Measurements from ENCODE around the gene GPRIN3.
A peak's percentile ranks its signal among the peaks of the same experiment; 100 is the strongest.

GPRIN3 gene

DNA sequence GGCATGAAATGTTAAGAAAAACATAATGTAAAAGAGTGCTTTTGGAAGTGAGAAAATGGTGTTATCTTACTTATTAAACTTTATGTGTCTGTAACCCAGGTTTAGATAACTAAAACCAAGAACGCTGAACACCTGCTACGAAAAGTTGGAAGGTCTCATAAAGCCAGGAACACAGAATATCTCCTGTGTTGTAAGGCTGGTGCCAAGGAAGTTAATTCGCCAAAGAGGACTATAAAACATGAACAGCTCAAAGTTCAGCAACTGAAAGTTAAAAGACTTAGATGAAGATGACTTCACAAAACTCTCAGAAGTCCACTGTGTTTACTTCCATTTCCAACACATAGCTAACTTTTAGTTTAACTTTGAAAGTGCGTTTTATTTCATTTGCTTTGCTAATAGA is 54.3 kb downstream of the GPRIN3 start:
- DNase-seq: no peak

DNA sequence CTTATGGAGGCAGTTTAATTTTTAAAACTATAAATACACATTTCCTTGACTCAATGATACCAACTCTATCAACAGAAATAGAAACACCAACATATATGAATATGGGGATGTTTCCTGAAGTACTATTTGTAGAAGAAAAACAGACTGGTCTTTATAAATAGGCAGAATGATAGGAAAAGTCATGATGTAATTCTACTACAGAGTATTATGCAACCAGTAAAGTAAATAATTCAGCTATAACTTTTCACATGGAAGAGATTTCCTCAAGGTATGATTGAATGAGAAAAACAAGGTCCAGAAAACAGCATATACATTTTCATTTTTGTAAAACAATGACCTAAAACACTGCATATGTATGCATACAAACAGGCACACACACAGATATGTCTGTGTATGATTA is 56.2 kb downstream of the GPRIN3 start:
- no peak for DNase-seq

DNA sequence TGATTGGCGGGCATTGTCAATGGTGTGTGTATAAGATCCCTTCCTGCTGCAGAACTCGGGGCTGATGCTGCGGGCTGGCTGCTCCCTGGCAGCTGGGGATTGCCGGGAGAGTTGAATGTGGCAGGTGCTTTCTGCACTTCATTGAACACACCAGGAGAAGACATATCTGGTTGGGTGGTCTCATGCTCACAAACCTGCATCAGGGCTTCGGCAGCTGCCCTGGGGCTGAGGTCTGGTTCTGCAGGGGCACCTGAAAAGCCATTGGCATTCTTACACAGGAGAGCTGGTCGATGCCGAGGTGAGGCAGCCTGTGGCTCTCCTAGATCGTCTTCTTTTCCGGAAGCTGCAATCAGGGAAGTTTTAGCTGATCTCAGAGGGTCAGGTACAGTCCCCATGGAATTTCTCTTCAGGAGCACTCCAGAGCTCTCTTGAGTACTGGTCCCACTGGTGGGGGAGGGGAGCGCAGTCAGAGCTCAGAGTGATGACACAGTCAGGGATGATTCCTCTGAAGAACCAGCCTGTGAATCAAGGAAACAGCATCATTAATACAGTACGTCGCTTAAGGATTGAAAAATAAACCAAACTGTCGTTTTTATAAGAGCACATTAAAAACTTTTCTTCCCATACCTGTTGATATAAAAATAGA is 57.8 kb downstream of the GPRIN3 start:
- DNase-seq: no peak

DNA sequence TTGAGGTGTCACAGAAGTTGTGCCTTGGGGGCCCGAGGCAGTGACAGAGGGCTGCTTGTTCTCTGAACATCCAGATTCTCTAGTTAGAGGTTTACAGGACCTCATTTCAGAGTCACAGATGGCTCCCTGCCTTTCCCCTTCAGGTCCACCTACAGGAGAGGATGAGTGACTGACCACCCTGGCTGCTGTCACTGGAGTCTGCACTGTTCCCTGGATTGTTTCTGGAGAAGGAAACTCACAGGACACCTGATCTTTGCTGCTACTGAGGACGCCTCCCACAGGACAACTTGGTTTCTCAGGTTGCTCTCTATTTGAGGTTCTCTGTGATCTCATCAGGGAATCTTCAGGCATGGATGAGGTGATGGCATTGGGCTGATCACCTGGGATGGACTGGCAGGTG is 58.3 kb downstream of the GPRIN3 start:
- DNase-seq: no peak

DNA sequence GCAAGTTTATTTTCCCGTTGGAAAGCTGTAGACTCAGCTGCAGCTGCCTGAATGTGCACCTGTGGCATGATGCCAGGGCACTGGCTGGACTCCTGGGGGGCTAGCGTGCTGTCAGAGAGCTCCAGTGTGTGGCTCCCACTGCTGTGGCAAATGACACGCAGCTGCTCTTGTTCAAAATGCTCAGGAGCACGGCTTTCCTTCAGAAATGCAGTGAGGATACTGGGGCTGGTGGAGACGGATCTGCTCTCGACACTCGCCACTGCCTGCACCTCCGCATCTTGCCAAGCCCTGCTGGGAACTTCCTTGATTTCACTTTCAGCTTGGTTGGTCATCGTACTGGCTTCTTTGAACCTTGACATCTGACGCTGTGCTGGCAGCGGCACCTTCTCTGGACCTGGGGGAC is 58.7 kb downstream of the GPRIN3 start:
- no peak for DNase-seq

DNA sequence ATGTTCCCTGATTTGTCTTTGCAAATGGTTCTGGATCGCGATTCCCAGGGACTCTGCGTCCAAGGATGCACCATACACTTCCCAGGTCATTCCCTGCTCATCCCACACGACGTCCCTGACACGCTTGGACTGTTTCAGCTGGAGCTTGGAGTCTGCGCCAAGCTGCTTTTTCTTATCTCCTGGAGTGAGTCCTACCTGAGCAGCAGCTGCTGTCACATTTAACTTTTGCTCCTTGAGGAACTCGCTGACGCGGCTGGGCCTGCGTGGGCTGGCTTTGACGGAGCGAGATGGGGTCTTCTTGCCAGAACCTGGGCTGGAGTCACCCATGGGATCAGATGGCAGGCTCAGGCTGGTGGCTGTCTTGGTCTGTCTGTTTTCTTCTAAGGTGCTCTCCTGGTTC is 59.6 kb downstream of the GPRIN3 start:
- no peak for DNase-seq

DNA sequence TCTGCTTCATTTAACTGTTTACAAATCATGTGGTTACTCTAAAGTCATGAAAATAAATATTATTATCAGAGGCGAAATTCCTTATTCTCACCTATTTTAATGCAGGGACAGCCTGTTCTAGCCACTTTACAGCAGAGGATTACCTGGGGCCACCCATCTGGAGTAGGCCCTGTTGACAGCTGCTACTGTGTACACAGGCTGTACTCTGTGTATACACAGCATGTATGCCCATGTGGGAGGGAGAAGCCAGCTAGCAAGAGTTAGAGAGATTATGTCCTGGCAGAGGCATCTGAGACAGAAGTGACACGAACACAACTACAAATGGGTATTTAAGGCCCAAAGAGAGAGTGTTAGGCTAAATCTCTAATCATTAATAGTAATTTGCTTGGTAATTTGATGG is 62.1 kb downstream of the GPRIN3 start:
- no peak for DNase-seq

DNA sequence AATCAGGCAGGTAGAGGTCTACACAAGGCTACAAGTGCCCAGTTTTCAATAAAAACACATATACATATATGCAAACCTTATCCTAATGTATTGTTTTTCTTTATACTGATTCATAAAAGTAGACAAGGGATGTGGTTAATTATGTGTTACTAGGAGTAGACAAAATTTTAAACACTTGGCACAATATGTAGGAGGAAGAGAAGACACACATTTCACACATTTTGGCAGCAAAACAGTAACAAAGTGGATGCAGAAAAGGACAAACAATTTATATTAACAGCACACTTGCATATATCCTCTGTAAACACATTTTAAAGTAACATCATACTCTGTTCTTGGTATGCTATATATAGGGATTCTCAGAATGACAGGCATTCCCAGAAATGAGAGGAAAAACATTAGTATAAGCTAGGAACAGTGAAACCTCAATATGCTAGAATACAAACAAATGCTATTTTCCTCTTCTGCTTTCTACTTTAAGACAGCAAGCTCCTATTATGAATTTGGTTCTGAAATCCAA is 63.8 kb downstream of the GPRIN3 start:
- DNase-seq: no peak

DNA sequence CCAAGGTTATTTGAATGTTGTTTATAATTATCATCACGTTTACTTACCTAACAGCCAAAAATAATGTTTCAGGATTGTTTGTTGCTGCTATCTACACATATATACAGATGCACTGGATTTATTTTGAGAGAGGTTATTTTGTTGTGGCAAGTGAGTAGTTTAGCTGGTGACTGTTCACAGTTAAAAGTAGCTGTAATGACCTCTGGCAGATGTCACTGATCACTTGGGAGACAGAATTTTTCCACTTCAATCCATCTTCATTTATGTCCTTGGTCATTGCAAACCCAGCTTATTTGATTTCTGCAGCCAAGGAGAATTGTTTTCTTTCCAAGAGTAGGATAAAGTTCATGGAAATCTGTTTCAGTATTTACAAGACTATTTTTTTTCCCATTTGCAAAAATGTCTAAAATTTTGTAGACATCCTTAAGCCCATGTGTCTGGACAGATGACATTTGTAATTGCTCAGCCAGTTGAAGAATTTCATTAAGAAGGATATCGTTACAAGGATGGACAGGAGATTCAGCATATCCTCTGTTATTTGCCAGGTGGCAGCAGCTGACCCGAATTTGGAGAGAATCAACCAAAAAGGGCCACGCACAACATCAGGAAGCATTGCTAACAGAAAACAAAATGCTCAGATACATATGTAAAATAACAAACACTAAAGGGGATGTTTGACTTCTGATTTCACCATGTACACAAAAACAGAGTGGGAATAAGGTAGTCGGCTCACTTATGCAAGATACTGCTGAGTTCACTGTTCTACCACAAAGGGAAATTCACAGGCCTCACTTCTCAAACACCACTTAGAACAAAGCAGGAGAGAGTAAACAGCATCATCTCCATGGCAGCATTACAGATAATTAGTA is 64.5 kb downstream of the GPRIN3 start:
- no peak for DNase-seq

DNA sequence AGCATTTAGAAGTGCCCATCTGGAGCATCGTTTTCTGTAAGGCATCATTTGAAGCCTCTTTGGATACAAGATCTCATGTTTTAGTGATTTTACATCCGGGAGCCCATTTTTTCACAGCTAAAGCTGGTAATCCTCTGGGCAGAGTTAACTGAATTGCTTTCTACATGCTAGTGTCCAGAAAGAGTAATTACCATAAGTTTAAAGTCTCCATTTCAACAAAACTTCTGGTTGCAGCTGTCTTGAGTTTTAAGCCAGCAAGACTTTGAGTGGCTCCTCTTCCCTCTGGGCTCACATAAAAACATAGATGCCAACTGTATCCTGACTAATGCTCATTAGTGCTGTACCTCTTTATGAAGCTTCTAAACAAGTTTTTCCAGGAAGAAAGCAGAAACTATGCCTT is 65.4 kb downstream of the GPRIN3 start:
- DNase-seq: no peak

DNA sequence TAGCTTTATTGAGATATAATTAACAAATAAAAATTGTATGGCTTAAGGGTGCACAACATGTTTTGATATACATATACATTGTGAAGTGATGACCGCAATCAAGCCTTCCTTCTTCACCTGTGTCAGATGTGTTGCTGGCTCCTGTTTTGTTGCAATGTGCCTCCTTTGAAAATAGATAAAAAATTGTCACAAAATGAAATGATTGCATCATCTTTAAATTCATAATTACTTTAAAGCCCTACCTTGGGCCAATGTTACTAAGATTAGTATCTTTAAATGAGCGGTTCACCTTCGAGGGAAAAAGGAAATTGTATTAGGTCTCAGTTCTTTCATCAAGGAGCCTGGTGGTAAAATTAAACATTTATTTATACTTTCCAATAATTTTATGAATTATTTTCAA is 77.3 kb downstream of the GPRIN3 start:
- DNase-seq: no peak

DNA sequence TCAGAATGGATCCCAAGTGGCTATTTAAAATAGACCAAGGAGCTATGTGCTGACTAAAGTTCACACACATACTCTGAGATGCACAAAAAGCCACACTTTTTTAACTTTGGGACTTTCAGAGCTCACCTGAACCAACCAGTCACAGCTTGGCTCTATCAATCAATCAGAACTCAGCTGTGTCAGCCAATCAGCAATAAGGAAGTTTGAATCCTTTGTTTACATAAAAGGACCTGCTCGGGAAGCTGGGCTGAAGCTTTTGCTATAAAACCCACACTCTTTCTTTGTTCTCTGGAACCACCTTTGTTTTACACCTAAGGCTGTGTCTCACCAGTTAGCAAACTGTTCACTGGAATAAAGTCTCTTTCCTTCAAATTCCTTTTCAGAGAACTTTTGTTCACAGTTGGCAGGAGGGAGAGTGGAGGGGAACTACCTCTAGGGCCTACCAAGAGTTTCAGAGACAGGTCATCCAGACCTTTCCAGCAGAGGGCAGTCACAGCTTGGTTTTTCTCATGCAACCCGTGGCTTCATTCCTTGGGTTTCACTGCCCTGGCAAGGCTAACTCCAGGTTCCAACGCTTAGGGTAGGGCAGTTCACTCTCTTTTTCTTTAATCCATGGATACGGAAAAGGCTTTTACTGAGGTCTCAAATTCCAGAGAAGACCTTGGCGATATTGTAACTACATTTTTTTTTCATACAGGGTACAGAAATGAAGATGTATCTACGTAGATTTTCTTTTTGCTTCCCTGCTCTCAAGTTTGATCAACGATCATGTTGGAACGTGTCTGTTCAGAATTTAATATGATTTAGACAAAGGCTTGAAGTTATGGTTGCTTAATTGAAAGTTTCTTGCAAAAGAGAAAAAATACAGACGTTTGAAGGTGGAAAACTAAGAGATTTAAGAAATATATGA is 80.7 kb downstream of the GPRIN3 start:
- DNase-seq: peak; percentile 60

DNA sequence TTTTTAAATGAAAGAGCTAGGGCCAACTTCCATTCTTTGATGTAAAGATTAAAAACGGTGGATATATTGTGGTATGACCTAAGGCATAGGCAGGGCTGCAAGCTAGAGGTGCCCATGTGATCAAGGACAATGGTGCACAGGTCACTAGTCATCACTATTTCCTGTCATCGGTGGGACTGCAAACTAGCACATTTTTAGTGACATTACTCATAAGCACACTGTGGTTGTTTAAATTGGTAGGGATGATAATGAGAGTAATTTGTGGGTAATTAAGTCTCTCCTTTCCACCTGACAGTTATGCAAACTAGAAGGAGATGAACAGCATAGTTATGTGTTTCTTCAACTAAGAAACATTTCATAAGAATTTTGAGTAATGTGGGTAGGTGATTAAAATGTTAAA is 85.4 kb downstream of the GPRIN3 start:
- no peak for DNase-seq

DNA sequence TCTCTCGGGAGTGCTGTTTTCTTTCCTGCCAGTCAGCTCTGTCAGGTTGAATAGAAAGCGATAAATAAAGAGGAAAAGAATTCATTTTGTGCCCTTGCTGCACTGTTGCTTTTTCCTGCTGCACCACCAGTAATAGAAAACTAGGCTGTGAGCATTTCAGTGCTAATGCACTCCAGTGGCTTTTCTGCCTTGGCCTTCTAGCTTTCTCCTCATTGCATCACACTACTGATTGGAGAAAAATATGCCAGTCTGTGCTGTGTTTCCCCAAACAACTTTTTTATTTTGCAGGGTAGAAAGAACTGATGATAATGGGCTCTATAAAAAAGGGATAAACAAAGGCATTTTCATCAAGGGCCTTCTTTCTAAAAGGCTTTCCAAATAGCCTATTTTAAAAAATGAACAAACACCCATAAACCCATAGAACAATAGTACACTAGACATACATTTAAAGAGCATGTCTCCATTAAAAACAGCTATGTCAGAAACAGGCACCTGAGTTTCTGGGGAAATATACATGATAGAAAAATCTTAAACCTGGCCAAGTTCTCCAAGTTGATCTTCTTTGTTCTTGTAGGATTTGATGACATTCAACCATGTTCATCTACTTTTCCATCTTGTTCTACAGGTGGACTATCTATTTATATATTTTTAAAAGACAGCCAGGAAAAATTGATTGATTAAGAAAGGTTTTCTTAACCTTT is 86.3 kb downstream of the GPRIN3 start:
- DNase-seq: no peak

DNA sequence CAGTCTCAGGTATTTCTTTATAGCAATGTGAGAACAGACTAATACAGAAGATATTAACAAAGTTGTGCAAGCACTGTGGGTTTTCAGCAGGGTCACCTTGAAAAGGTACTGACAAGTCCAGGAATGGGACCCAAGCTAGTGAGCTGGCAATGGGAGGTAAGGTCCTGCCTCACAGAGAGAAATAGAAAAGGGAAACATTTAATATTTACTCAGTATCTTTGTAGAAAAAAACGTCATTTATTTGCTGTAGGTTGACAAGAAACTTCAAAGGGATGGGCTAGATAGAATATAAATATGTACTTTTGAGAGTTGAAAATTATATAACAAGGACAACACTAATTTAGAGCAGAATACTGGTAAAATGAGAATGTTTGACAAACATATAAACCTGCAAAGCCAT is 89.0 kb downstream of the GPRIN3 start:
- DNase-seq: no peak

DNA sequence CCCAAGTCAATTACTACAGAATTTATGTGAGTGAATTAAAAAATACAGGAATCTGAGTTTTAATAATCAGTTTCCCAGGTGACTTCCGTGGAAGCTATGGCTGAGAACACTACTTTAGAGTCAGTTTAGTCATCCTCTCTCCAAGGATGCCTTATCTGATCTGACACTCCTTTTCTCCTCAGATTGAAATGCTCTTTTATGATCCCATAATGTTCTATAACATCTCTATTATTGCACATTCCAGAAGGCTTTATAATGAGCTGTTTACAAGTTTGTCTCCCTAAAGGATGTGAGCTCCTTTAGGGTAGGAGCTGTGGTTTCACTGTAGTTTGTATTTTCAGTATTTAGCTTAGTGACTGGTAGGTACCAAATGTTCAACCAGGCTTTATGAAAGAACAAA is 90.0 kb downstream of the GPRIN3 start:
- DNase-seq: no peak

DNA sequence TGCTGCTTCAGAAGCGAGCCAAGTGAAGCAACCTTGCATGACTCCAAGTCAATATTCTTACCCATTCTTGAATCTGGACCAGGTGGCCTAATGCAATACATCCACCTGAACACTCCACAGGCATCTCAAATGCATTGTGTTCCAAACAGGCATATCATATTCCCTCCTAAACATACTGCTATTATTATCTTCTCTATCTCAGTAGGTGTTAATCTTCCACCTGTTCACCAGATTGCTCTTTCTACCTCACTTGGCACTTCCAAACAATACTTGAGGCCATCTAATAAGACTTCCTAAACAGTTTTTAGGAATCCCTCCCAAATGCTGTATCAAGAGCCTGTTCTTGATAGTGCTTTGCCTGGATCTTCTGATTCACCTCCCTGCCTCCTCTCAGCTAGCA is 90.7 kb downstream of the GPRIN3 start:
- no peak for DNase-seq

DNA sequence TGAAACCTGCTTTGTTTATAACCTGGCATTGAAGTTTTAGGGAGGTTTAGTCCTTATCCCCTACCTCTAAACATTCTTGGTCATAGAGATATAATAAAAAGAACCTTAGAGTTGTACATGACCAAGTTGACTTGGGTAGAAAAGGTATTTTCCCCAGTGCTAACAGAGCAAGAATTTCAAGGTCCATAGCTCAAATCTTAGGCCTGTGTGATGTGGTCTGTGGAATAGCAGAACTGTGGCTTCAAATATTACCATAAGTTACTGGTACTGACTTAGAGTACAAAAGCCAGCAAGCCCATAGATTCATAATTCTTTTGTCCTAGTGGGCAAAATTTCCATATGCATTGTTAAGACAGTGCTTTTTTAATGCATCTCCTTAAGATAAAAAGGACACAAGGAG is 91.2 kb downstream of the GPRIN3 start:
- no peak for DNase-seq

DNA sequence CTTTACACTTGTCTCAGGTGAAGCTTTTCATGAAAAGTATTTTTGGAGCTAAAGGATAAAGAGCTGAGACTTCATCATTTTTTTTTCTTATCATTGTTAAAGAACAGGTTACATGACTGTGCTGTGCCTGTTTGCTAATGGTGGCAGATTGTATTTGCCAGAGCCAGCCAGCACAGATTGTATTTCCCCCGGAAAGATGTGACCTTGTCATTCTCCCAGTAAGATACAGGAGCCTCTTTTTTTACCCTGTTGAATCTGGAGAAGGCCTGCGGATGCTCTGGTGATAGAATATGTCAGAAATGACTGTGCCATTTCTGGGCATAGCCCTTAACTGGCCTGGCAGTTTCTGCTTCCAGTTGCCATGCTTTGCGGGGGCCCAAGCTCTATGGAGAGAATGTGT is 91.9 kb downstream of the GPRIN3 start:
- no peak for DNase-seq

DNA sequence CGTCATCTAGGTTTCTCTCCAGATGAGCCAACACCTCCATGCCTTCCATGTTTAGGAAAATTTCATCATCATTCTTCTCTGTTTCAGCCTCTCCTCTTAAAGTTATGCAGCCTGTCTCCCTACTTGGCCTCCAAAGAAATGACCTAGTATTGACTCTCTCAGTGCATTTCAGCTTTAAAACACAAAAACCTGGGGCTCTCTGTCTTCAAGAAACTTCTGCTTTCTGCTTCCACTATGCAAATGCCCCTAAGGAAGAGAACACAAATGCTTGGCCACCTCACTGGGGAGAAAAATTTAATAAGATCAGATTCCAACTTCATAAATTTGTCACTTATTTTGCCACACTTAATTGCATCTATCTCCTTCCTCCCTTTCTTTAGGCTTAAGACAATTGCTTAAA is 93.3 kb downstream of the GPRIN3 start:
- no peak for DNase-seq

DNA sequence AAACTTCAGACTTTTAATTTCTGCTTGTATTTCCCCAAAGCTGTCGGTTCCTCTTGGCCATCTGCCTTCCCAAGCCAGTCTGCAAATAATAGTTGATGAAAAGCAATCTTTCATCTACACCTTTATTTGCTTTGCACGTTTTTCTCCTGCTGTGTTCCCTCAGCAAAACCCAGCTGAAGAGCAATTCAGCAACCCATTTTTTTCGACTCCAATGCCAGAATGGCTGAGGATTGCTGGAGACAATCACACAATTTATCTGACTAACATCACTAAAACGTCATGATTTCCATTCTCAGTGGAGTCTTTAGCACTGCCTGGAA is 94.3 kb downstream of the GPRIN3 start:
- no peak for DNase-seq

DNA sequence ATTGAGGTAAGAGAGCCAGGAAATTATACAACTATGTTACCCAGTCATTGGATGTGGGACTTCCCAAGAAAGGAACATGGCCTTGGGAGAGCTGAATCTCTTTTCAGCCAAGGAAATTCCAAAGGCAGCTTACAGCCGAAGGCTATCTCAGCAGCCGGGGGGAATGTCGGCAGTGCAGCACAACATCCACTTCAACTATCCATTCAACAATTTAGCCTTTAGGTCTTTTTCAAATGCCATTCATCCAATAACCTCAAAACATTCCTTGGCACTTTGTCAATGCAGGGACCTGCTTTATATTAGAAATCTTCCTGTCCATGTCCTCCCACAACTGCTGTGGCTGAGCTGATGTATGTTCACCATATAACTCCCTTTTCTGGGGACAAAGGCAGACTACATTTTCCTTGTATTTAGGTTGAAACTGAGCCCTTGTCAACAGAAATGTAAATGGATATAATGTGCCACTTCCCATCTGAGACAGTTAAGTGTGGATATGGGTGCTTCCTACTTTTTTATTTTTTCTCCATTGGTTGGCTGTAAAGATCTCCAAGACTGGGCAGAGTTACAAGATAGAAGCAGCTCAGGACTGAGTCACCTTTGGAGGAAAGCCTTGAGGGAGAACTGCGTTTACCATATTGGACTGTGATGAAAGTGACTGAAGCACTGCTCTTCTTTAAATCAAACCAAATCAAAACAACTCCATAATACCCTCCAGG is 94.8 kb downstream of the GPRIN3 start:
- no peak for DNase-seq
